Stimulated activated CD4-positive, alpha-beta T cell treated with anti-CD3 and anti-CD28 coated beads, Interleukin-12 subunit alpha, Interleukin-12 subunit beta, amount 100 ng/mL, for 4 hours (primary cell): ENCODE measurements around the gene KIFC1.
"Not testable (repeated sequence)": the region's sequence is repeated elsewhere in the genome, so short reads cannot be mapped to it uniquely, and the experiment has no call there.

Experiments used
- DNase-seq: peaks from one replicate; pipeline ENCODE4 v3.0.0-alpha.2; 2020

Gene KIFC1

GRCh38 chr6:33391278-33391921 is at the start of gene KIFC1:
TSS of gene KIFC1 (plus strand) at chr6:33391823. CDS start at chr6:33391986, 163 bp downstream.
- peak; percentile 96 for DNase-seq

GRCh38 chr6:33343606-33343952 is 48.0 kb upstream of the KIFC1 start:
- not testable (repeated sequence) for DNase-seq

GRCh38 chr6:33343953-33344611 is 47.5 kb upstream of the KIFC1 start:
- DNase-seq, result no peak

- DNase-seq, result peak; percentile 42
Measured at GRCh38 chr6:33344701-33345697, 46.6 kb upstream of the KIFC1 start.

GRCh38 chr6:33346972-33347371 is 44.7 kb upstream of the KIFC1 start:
- DNase-seq, result not testable (repeated sequence)

- no peak for DNase-seq
Measured at GRCh38 chr6:33347816-33348215, 43.8 kb upstream of the KIFC1 start.

- DNase-seq, result not testable (repeated sequence)
Measured at GRCh38 chr6:33355860-33356259, 35.8 kb upstream of the KIFC1 start.

GRCh38 chr6:33356295-33356694 is 35.3 kb upstream of the KIFC1 start:
- no peak for DNase-seq

GRCh38 chr6:33357160-33357871 is 34.3 kb upstream of the KIFC1 start:
- DNase-seq, result not testable (repeated sequence)

GRCh38 chr6:33359331-33359730 is 32.3 kb upstream of the KIFC1 start:
- no peak for DNase-seq

GRCh38 chr6:33363486-33363885 is 28.1 kb upstream of the KIFC1 start:
- not testable (repeated sequence) for DNase-seq

GRCh38 chr6:33364475-33365205 is 27.0 kb upstream of the KIFC1 start:
- DNase-seq, result not testable (repeated sequence)

- not testable (repeated sequence) for DNase-seq
Measured at GRCh38 chr6:33365206-33365971, 26.2 kb upstream of the KIFC1 start.

- no peak for DNase-seq
Measured at GRCh38 chr6:33367009-33367714, 24.5 kb upstream of the KIFC1 start.

- DNase-seq, result not testable (repeated sequence)
Measured at GRCh38 chr6:33367715-33368025, 24.0 kb upstream of the KIFC1 start.

- not testable (repeated sequence) for DNase-seq
Measured at GRCh38 chr6:33371901-33372300, 19.7 kb upstream of the KIFC1 start.

- no peak for DNase-seq
Measured at GRCh38 chr6:33372526-33373123, 19.0 kb upstream of the KIFC1 start.

GRCh38 chr6:33373960-33374910 is 17.4 kb upstream of the KIFC1 start:
- no peak for DNase-seq

- DNase-seq, result no peak
Measured at GRCh38 chr6:33375143-33375671, 16.4 kb upstream of the KIFC1 start.
